CD4-positive, alpha-beta T cell (primary cell): ENCODE results near the gene TEX22. TPM values are rescaled to one million over a fixed set of nuclear protein-coding genes. Genes with fewer than 3 reads are reported as not detected.

ENCODE experiments used
- ATAC-seq: fragments of 200-7000 bp; cut with Tn5 transposase; one replicate; pipeline ENCODE4 v1.10.0; 2022; ENCODE audit warnings: mild to moderate bottlenecking; ENCODE audit not compliant: poor library complexity
- CTCF ChIA-PET: fragments of 350-600 bp; sonication (Branson Sonifier 250); formaldehyde crosslinking; loops from one replicate; lab custom pipeline; 2021; ENCODE audit warnings: antibody characterized with exemption, inconsistent platforms; lab: Charles Lee
- POLR2A ChIA-PET: fragments of 350-600 bp; sonication (Branson Sonifier 250); formaldehyde crosslinking; loops from one replicate; lab custom pipeline; 2021; ENCODE audit warnings: antibody characterized with exemption, inconsistent platforms; lab: Charles Lee
- DNase-seq, 14 experiments: peaks; one replicate each; pipeline ENCODE4 v3.0.0-alpha.2; 2013 to 2020; ENCODE audit warnings: mixed read lengths in 2 of 14
- H3K27ac ChIP-seq, 2 donors: one replicate each; pipeline versions ENCODE4 v1.5.1 to v1.7.0; 2013; ENCODE audit warnings: low read length in 2 of 2, low read depth in 1 of 2, mild to moderate bottlenecking in 1 of 2
- H3K27me3 ChIP-seq, 2 experiments: 1 replicate in 1 of 2; 2 replicates in 1 of 2; pipeline versions ENCODE4 v1.6.1 to v1.7.0; 2013; ENCODE audit warnings: low read length in 2 of 2, control low read depth in 1 of 2, mild to moderate bottlenecking in 1 of 2, moderate library complexity in 1 of 2; ENCODE audit not compliant: insufficient read depth in 2 of 2, control insufficient read depth in 1 of 2
- H3K36me3 ChIP-seq: one replicate; pipeline ENCODE4 v1.6.1; 2013; ENCODE audit warnings: low read length, control low read depth; ENCODE audit not compliant: insufficient read depth
- H3K4me1 ChIP-seq: one replicate; pipeline ENCODE4 v1.6.1; 2013; ENCODE audit warnings: low read length, control low read depth; ENCODE audit not compliant: insufficient read depth
- H3K4me3 ChIP-seq: one replicate; pipeline ENCODE4 v1.5.1; 2013; ENCODE audit warnings: mild to moderate bottlenecking, low read length, moderate library complexity
- H3K9me3 ChIP-seq, 2 experiments: 1 replicate in 1 of 2; 2 replicates in 1 of 2; pipeline versions ENCODE4 v1.6.1 to v1.7.0; 2013; ENCODE audit warnings: low read length in 2 of 2, mild to moderate bottlenecking in 2 of 2, control low read depth in 1 of 2, moderate library complexity in 1 of 2; ENCODE audit not compliant: control insufficient read depth in 1 of 2, insufficient read depth in 1 of 2
- H3K27ac Mint-ChIP-seq: one replicate; pipeline ENCODE4 v1.8.0; 2020; ENCODE audit warnings: mixed read lengths
- H3K27me3 Mint-ChIP-seq: one replicate; pipeline ENCODE4 v1.8.0; 2021; ENCODE audit warnings: mixed read lengths
- H3K36me3 Mint-ChIP-seq: one replicate; pipeline ENCODE4 v1.8.0; 2021; ENCODE audit warnings: low read depth, mixed read lengths
- H3K4me1 Mint-ChIP-seq: one replicate; pipeline ENCODE4 v1.8.0; 2021; ENCODE audit warnings: low read depth, mixed read lengths
- H3K4me3 Mint-ChIP-seq: one replicate; pipeline ENCODE4 v1.8.0; 2020; ENCODE audit warnings: mild to moderate bottlenecking, mixed read lengths
- H3K9me3 Mint-ChIP-seq: one replicate; pipeline ENCODE4 v1.8.0; 2020; ENCODE audit warnings: mixed read lengths
- intact Hi-C, 2 experiments: fragments of 100-400 bp; cut with DNase I in 1 of 2; cut with micrococcal nuclease in 1 of 2; formaldehyde crosslinking; loops; one replicate each; pipeline versions ENCODE4 v1.15.1 to v1.9.0; 2023 to 2025; cut with DNase I, micrococcal nuclease
- total RNA-seq, 174 experiments: library from RNA in 2 of 174; stranded (reverse) in 2 of 174; gene quantifications; one replicate each; pipeline ENCODE4 v1.2.3 and lab custom pipeline; 2021 to 2026
- TF ChIP-seq, protein P1 (sequence below): fragments of 200-600 bp; IDR thresholded peaks from one replicate; pipeline ENCODE4 v1.8.0; 2022; ENCODE audit warnings: antibody characterized with exemption, mild to moderate bottlenecking

Gene TEX22
- total RNA-seq, 2 experiments from 2014 or later, result 1.3 to 2.8 TPM

DNA sequence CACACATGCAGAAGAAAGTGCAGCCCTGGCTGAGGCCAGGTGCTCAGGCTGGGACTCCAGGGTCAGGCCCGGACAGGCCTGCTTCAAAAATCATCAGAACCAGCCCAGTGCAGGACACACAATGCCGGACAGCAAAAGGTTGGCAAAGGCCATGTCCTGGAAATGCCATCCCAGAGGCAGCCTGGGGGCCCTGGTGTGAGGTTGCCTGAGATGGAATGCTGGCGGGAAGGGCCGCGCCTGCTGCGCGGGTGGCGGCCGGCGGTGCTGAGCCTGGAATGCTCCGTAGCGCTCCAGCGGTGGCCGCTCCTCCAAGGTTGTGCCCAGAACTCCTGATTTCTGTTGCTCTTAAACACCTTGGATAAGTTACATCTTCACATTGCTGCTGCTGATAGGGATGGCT is 54.6 kb downstream of the TEX22 start:
- ChIA-PET POLR2A (no interaction called here), CTCF (no interaction called here)
- no peaks in the 10 kb centered on the region for H3K27me3 ChIP-seq
- no peak overlapping the region for H3K27ac ChIP-seq
- no peak overlapping the region for H3K4me3 ChIP-seq
- no peaks in the 10 kb centered on the region for H3K9me3 Mint-ChIP-seq
- TF ChIP-seq, protein P1, sequence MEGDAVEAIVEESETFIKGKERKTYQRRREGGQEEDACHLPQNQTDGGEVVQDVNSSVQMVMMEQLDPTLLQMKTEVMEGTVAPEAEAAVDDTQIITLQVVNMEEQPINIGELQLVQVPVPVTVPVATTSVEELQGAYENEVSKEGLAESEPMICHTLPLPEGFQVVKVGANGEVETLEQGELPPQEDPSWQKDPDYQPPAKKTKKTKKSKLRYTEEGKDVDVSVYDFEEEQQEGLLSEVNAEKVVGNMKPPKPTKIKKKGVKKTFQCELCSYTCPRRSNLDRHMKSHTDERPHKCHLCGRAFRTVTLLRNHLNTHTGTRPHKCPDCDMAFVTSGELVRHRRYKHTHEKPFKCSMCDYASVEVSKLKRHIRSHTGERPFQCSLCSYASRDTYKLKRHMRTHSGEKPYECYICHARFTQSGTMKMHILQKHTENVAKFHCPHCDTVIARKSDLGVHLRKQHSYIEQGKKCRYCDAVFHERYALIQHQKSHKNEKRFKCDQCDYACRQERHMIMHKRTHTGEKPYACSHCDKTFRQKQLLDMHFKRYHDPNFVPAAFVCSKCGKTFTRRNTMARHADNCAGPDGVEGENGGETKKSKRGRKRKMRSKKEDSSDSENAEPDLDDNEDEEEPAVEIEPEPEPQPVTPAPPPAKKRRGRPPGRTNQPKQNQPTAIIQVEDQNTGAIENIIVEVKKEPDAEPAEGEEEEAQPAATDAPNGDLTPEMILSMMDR, result no peak
- H3K4me1 Mint-ChIP-seq, result no peaks in the 10 kb centered on the region
- no peak overlapping the region for H3K27ac Mint-ChIP-seq
- ATAC-seq, result no peak
- peaks cover 7% of the 10 kb centered on the region for H3K4me1 ChIP-seq
- H3K36me3 Mint-ChIP-seq, result peaks cover 23% of the 10 kb centered on the region
- H3K27me3 Mint-ChIP-seq, result no peaks in the 10 kb centered on the region
- intact Hi-C loops, result no loop called here
- no peaks in the 10 kb centered on the region for H3K9me3 ChIP-seq
- no peak for DNase-seq
- no peak overlapping the region for H3K4me3 Mint-ChIP-seq
- peaks cover 42% of the 10 kb centered on the region for H3K36me3 ChIP-seq

DNA sequence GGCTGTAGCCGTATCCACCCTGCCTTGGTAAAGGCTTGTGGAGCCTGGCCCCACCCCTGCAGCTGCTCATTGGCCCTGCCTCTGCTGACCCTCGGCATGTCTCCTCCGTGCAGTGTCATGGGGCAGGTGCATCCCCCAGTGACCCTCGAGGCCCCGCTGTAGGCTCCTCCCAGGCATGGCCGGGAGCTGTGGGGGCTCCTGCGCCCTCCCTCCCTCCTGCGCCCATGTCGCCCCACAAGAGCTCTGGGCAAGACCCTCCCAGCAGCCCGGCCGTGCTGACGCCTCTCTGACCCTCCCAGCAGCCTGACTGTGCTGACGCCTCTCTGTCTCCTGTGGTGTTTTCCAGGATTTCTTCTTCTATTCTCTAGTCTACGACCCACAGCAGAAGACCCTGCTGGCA is 55.5 kb downstream of the TEX22 start:
- H3K4me3 ChIP-seq, result no peak overlapping the region
- ATAC-seq (no peak), DNase-seq (no peak)
- peaks cover 1% of the 10 kb centered on the region for H3K4me1 ChIP-seq
- Mint-ChIP-seq H3K27ac (no peak overlapping the region), H3K27me3 (no peaks in the 10 kb centered on the region), H3K4me3 (no peak overlapping the region), H3K36me3 (peaks cover 19% of the 10 kb centered on the region), H3K9me3 (no peaks in the 10 kb centered on the region), H3K4me1 (no peaks in the 10 kb centered on the region)
- no peak overlapping the region for H3K27ac ChIP-seq
- intact Hi-C loops, result no loop called here
- peaks cover 45% of the 10 kb centered on the region for H3K36me3 ChIP-seq
- ChIA-PET CTCF (no interaction called here), POLR2A (no interaction called here)
- TF ChIP-seq, protein P1, result no peak
- no peaks in the 10 kb centered on the region for H3K27me3 ChIP-seq
- H3K9me3 ChIP-seq, result no peaks in the 10 kb centered on the region

DNA sequence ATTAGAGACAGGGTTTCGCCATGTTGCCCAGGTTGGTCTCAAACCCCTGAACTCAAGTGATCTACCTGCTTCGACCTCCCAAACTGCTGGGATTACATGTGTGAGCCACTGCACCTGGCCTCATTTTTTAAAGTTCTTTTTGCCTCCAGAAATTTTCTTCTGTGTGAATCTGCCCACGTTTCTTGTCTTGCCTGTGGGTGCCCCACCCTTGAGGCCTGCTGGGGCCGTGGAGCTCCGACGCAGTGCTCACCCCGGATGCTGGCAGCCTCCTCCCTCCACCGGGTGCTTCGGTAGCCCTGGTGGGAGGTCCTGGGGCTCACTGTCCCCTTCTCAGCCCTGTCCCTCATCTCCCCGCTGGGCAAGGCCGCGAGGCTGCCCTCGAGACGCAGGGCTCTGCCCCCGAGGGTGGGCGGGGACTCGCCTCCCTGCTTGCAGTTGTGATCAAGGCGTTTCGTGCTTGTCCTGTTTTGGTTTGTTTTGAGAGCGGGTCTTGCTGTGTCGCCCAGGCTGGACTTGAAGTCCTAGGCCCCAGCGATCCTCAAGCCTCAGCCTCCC is 56.8 kb downstream of the TEX22 start:
- Histone ChIP-seq H3K4me3 (no peak overlapping the region), H3K27ac (no peak overlapping the region), H3K9me3 (no peaks in the 10 kb centered on the region), H3K4me1 (no peaks in the 10 kb centered on the region), H3K36me3 (peaks cover 44% of the 10 kb centered on the region), H3K27me3 (no peaks in the 10 kb centered on the region)
- POLR2A ChIA-PET, result no interaction called here
- intact Hi-C loops, result no loop called here
- Mint-ChIP-seq H3K4me3 (no peak overlapping the region), H3K9me3 (no peaks in the 10 kb centered on the region), H3K27me3 (no peaks in the 10 kb centered on the region), H3K36me3 (peaks cover 19% of the 10 kb centered on the region), H3K4me1 (no peaks in the 10 kb centered on the region), H3K27ac (no peak overlapping the region)
- TF ChIP-seq, protein P1, result no peak
- CTCF ChIA-PET, result no interaction called here
- DNase-seq, result no peak
- no peak for ATAC-seq
